CD4-positive, alpha-beta T cell (primary cell): ENCODE data around the gene POC1B. TPM values are rescaled to one million over a fixed set of nuclear protein-coding genes. Genes with fewer than 3 reads are reported as not detected.

Experiments
- ATAC-seq: fragments of 200-7000 bp; cut with Tn5 transposase; one replicate; pipeline ENCODE4 v1.10.0; 2022; ENCODE audit warnings: mild to moderate bottlenecking; ENCODE audit not compliant: poor library complexity
- CTCF ChIA-PET: fragments of 350-600 bp; sonication (Branson Sonifier 250); formaldehyde crosslinking; loops from one replicate; lab custom pipeline; 2021; ENCODE audit warnings: antibody characterized with exemption, inconsistent platforms; lab: Charles Lee
- POLR2A ChIA-PET: fragments of 350-600 bp; sonication (Branson Sonifier 250); formaldehyde crosslinking; loops from one replicate; lab custom pipeline; 2021; ENCODE audit warnings: antibody characterized with exemption, inconsistent platforms; lab: Charles Lee
- DNase-seq, 14 experiments: peaks; one replicate each; pipeline ENCODE4 v3.0.0-alpha.2; 2013 to 2020; ENCODE audit warnings: mixed read lengths in 2 of 14
- H3K27ac ChIP-seq, 2 donors: one replicate each; pipeline versions ENCODE4 v1.5.1 to v1.7.0; 2013; ENCODE audit warnings: low read length in 2 of 2, low read depth in 1 of 2, mild to moderate bottlenecking in 1 of 2
- H3K27me3 ChIP-seq, 2 experiments: 1 replicate in 1 of 2; 2 replicates in 1 of 2; pipeline versions ENCODE4 v1.6.1 to v1.7.0; 2013; ENCODE audit warnings: low read length in 2 of 2, control low read depth in 1 of 2, mild to moderate bottlenecking in 1 of 2, moderate library complexity in 1 of 2; ENCODE audit not compliant: insufficient read depth in 2 of 2, control insufficient read depth in 1 of 2
- H3K36me3 ChIP-seq: one replicate; pipeline ENCODE4 v1.6.1; 2013; ENCODE audit warnings: low read length, control low read depth; ENCODE audit not compliant: insufficient read depth
- H3K4me1 ChIP-seq: one replicate; pipeline ENCODE4 v1.6.1; 2013; ENCODE audit warnings: low read length, control low read depth; ENCODE audit not compliant: insufficient read depth
- H3K4me3 ChIP-seq: one replicate; pipeline ENCODE4 v1.5.1; 2013; ENCODE audit warnings: mild to moderate bottlenecking, low read length, moderate library complexity
- H3K9me3 ChIP-seq, 2 experiments: 1 replicate in 1 of 2; 2 replicates in 1 of 2; pipeline versions ENCODE4 v1.6.1 to v1.7.0; 2013; ENCODE audit warnings: low read length in 2 of 2, mild to moderate bottlenecking in 2 of 2, control low read depth in 1 of 2, moderate library complexity in 1 of 2; ENCODE audit not compliant: control insufficient read depth in 1 of 2, insufficient read depth in 1 of 2
- H3K27ac Mint-ChIP-seq: one replicate; pipeline ENCODE4 v1.8.0; 2020; ENCODE audit warnings: mixed read lengths
- H3K27me3 Mint-ChIP-seq: one replicate; pipeline ENCODE4 v1.8.0; 2021; ENCODE audit warnings: mixed read lengths
- H3K36me3 Mint-ChIP-seq: one replicate; pipeline ENCODE4 v1.8.0; 2021; ENCODE audit warnings: low read depth, mixed read lengths
- H3K4me1 Mint-ChIP-seq: one replicate; pipeline ENCODE4 v1.8.0; 2021; ENCODE audit warnings: low read depth, mixed read lengths
- H3K4me3 Mint-ChIP-seq: one replicate; pipeline ENCODE4 v1.8.0; 2020; ENCODE audit warnings: mild to moderate bottlenecking, mixed read lengths
- H3K9me3 Mint-ChIP-seq: one replicate; pipeline ENCODE4 v1.8.0; 2020; ENCODE audit warnings: mixed read lengths
- CTCF ChIP-seq: fragments of 200-600 bp; IDR thresholded peaks from one replicate; pipeline ENCODE4 v1.8.0; 2022; ENCODE audit warnings: antibody characterized with exemption, mild to moderate bottlenecking
- intact Hi-C, 2 experiments: fragments of 100-400 bp; cut with DNase I in 1 of 2; cut with micrococcal nuclease in 1 of 2; formaldehyde crosslinking; loops; one replicate each; pipeline versions ENCODE4 v1.15.1 to v1.9.0; 2023 to 2025; cut with DNase I, micrococcal nuclease
- total RNA-seq, 174 experiments: library from RNA in 2 of 174; stranded (reverse) in 2 of 174; gene quantifications; one replicate each; pipeline ENCODE4 v1.2.3 and lab custom pipeline; 2021 to 2026

Gene POC1B
- total RNA-seq, 2 experiments from 2014 or later = 14.9 to 16.2 TPM

- H3K27ac Mint-ChIP-seq = no peak overlapping the region
- Histone ChIP-seq H3K27me3 (no peaks in the 10 kb centered on the region), H3K4me1 (peaks cover 7% of the 10 kb centered on the region), H3K9me3 (no peaks in the 10 kb centered on the region), H3K4me3 (no peak overlapping the region), H3K36me3 (peaks cover under 1% of the 10 kb centered on the region), H3K27ac (no peak overlapping the region)
- intact Hi-C loops = no loop called here
- ATAC-seq = no peak
- no peaks in the 10 kb centered on the region for H3K9me3 Mint-ChIP-seq
- no peak for TF ChIP-seq CTCF
- peaks cover 20% of the 10 kb centered on the region for H3K36me3 Mint-ChIP-seq
- no peak overlapping the region for H3K4me3 Mint-ChIP-seq
- ChIA-PET CTCF (no interaction called here), POLR2A (no interaction called here)
- H3K4me1 Mint-ChIP-seq = peaks cover 9% of the 10 kb centered on the region
- no peak for DNase-seq
- H3K27me3 Mint-ChIP-seq = no peaks in the 10 kb centered on the region
These were observed 45.9 kb downstream of the POC1B start for GRCh38 chr12:89479982-89480381.

- Mint-ChIP-seq H3K9me3 (no peaks in the 10 kb centered on the region), H3K4me1 (peaks cover 13% of the 10 kb centered on the region), H3K36me3 (peaks cover 4% of the 10 kb centered on the region), H3K27ac (no peak overlapping the region), H3K4me3 (no peak overlapping the region), H3K27me3 (no peaks in the 10 kb centered on the region)
- intact Hi-C loops = no loop called here
- no peak overlapping the region for H3K4me3 ChIP-seq
- DNase-seq (peak in 1 of 14 experiments; percentile 14), ATAC-seq (no peak)
- no peak overlapping the region for H3K27ac ChIP-seq
- H3K4me1 ChIP-seq = peaks cover 11% of the 10 kb centered on the region
- no peak for TF ChIP-seq CTCF
- ChIA-PET CTCF (interaction anchor here (1.1 kb wide), 1 partner anchor 458 kb away, joined by 3 read pairs; no protein-coding TSS in a partner anchor), POLR2A (interaction anchor here (0.6 kb wide), 1 partner anchor 47 kb away, joined by 3 read pairs; no protein-coding TSS in a partner anchor)
- no peaks in the 10 kb centered on the region for H3K27me3 ChIP-seq
- no peaks in the 10 kb centered on the region for H3K9me3 ChIP-seq
- no peaks in the 10 kb centered on the region for H3K36me3 ChIP-seq
These were observed 48.1 kb downstream of the POC1B start for GRCh38 chr12:89477633-89478279.

- ChIA-PET POLR2A (no interaction called here), CTCF (interaction anchor here (1.1 kb wide), 1 partner anchor 458 kb away, joined by 3 read pairs; no protein-coding TSS in a partner anchor)
- H3K27me3 Mint-ChIP-seq = no peaks in the 10 kb centered on the region
- no peaks in the 10 kb centered on the region for H3K36me3 ChIP-seq
- peaks cover 11% of the 10 kb centered on the region for H3K4me1 ChIP-seq
- intact Hi-C loops = no loop called here
- peaks cover 13% of the 10 kb centered on the region for H3K4me1 Mint-ChIP-seq
- no peaks in the 10 kb centered on the region for H3K9me3 Mint-ChIP-seq
- DNase-seq = no peak
- ATAC-seq = no peak
- H3K4me3 ChIP-seq = no peak overlapping the region
- H3K27me3 ChIP-seq = no peaks in the 10 kb centered on the region
- no peak overlapping the region for H3K27ac Mint-ChIP-seq
- peaks cover 4% of the 10 kb centered on the region for H3K36me3 Mint-ChIP-seq
- no peak for TF ChIP-seq CTCF
- H3K27ac ChIP-seq = no peak overlapping the region
- H3K9me3 ChIP-seq = no peaks in the 10 kb centered on the region
- H3K4me3 Mint-ChIP-seq = no peak overlapping the region
These were observed 48.8 kb downstream of the POC1B start for GRCh38 chr12:89476904-89477595.
